Activated CD8-positive, alpha-beta T cell treated with anti-CD3 and anti-CD28 coated beads for 36 hours (primary cell): ENCODE results near the gene ELF5. TPM values are rescaled to one million over a fixed set of nuclear protein-coding genes. Genes with fewer than 3 reads are reported as not detected.

ENCODE experiments used
- ATAC-seq: fragments of 200-7000 bp; cut with Tn5 transposase; one replicate; pipeline ENCODE4 v1.10.0; 2021; ENCODE audit warnings: mild to moderate bottlenecking, moderate library complexity
- CTCF ChIA-PET: fragments of 350-600 bp; sonication (Branson Sonifier 250); formaldehyde crosslinking; loops from one replicate; lab custom pipeline; 2021; ENCODE audit warnings: antibody characterized with exemption; lab: Charles Lee
- POLR2A ChIA-PET: fragments of 350-600 bp; sonication (Branson Sonifier 250); formaldehyde crosslinking; loops from one replicate; lab custom pipeline; 2021; ENCODE audit warnings: antibody characterized with exemption; lab: Charles Lee
- DNase-seq: peaks from one replicate; pipeline ENCODE4 v3.0.0-alpha.2; 2020
- H3K27ac Mint-ChIP-seq: one replicate; pipeline ENCODE4 v1.8.0; 2021; ENCODE audit warnings: mild to moderate bottlenecking, mixed read lengths
- H3K27me3 Mint-ChIP-seq: one replicate; pipeline ENCODE4 v1.8.0; 2021; ENCODE audit warnings: mixed read lengths
- H3K36me3 Mint-ChIP-seq: one replicate; pipeline ENCODE4 v1.8.0; 2021; ENCODE audit warnings: low read depth, mixed read lengths
- H3K4me1 Mint-ChIP-seq: one replicate; pipeline ENCODE4 v1.8.0; 2021; ENCODE audit warnings: low read depth, mixed read lengths
- H3K4me3 Mint-ChIP-seq: one replicate; pipeline ENCODE4 v1.8.0; 2021; ENCODE audit warnings: mild to moderate bottlenecking, moderate library complexity, mixed read lengths
- H3K9me3 Mint-ChIP-seq: one replicate; pipeline ENCODE4 v1.8.0; 2021; ENCODE audit warnings: mixed read lengths
- CTCF ChIP-seq: fragments of 200-600 bp; IDR thresholded peaks from one replicate; pipeline ENCODE4 v1.8.0; 2022; ENCODE audit warnings: antibody characterized with exemption, mild to moderate bottlenecking
- intact Hi-C: fragments of 100-400 bp; cut with micrococcal nuclease; formaldehyde crosslinking; loops from one replicate; pipeline ENCODE4 v1.10.0; 2022
- total RNA-seq, 2 experiments: library from RNA; stranded (reverse); gene quantifications; one replicate each; pipeline ENCODE4 v1.2.3, GENCODE V29; 2021

ELF5 gene
- not detected for total RNA-seq

GRCh38 chr11:34513682-34514449, at the start of gene ELF5:
TSS of gene ELF5 (minus strand) at chr11:34513794. CDS start at chr11:34505749, 8,045 bp downstream.
- ATAC-seq (no peak), DNase-seq (no peak)
- Mint-ChIP-seq H3K9me3 (no peaks in the 10 kb centered on the region), H3K27me3 (peaks cover 1% of the 10 kb centered on the region), H3K27ac (no peak within 1 kb of the TSS), H3K36me3 (no peaks in the 10 kb centered on the region), H3K4me1 (no peaks in the 10 kb centered on the region), H3K4me3 (no peak within 1 kb of the TSS)
- no peak for TF ChIP-seq CTCF
- ChIA-PET POLR2A (no interaction called here), CTCF (interaction anchor here (0.9 to 2.1 kb wide), 15 partner anchors 10 to 971 kb away, joined by 3 to 20 read pairs (median 5); no protein-coding TSS in a partner anchor)
- intact Hi-C loops, result no loop called here

- H3K4me3 Mint-ChIP-seq, result no peak overlapping the region
- no peak for ATAC-seq
- CTCF ChIA-PET, result interaction anchor here (1.2 kb wide), 1 partner anchor 329 kb away, joined by 3 read pairs; no protein-coding TSS in a partner anchor
- H3K27me3 Mint-ChIP-seq, result peaks cover 24% of the 10 kb centered on the region
- POLR2A ChIA-PET, result interaction anchor here (1.2 kb wide), 1 partner anchor 247 kb away, joined by 3 read pairs; no protein-coding TSS in a partner anchor
- TF ChIP-seq CTCF, result no peak
- no peaks in the 10 kb centered on the region for H3K4me1 Mint-ChIP-seq
- DNase-seq, result no peak
- H3K27ac Mint-ChIP-seq, result no peak overlapping the region
- no peaks in the 10 kb centered on the region for H3K9me3 Mint-ChIP-seq
- H3K36me3 Mint-ChIP-seq, result no peaks in the 10 kb centered on the region
- intact Hi-C loops, result no loop called here
These were observed 49.4 kb upstream of the ELF5 start for GRCh38 chr11:34562976-34563375.

- Mint-ChIP-seq H3K27ac (no peak overlapping the region), H3K36me3 (no peaks in the 10 kb centered on the region), H3K9me3 (no peaks in the 10 kb centered on the region), H3K27me3 (peaks cover 30% of the 10 kb centered on the region), H3K4me1 (no peaks in the 10 kb centered on the region), H3K4me3 (no peak overlapping the region)
- intact Hi-C loops, result no loop called here
- no peak for DNase-seq
- ChIA-PET POLR2A (no interaction called here), CTCF (interaction anchor here (1.3 kb wide), 1 partner anchor 26 kb away, joined by 6 read pairs; no protein-coding TSS in a partner anchor)
- no peak for TF ChIP-seq CTCF
- no peak for ATAC-seq
These were observed 46.9 kb upstream of the ELF5 start for GRCh38 chr11:34560511-34560910.

GRCh38 chr11:34558673-34559072, 45.1 kb upstream of the ELF5 start:
- ATAC-seq, result no peak
- Mint-ChIP-seq H3K4me3 (no peak overlapping the region), H3K36me3 (no peaks in the 10 kb centered on the region), H3K4me1 (no peaks in the 10 kb centered on the region), H3K27ac (no peak overlapping the region), H3K27me3 (peaks cover 32% of the 10 kb centered on the region), H3K9me3 (no peaks in the 10 kb centered on the region)
- ChIA-PET POLR2A (interaction anchor here (0.6 kb wide), 1 partner anchor 33 kb away, joined by 3 read pairs; no protein-coding TSS in a partner anchor), CTCF (interaction anchor here (1.0 kb wide), 1 partner anchor 8 kb away, joined by 3 read pairs; no protein-coding TSS in a partner anchor)
- DNase-seq, result no peak
- no peak for TF ChIP-seq CTCF
- intact Hi-C loops, result no loop called here

GRCh38 chr11:34558211-34558610, 44.6 kb upstream of the ELF5 start:
- peaks cover 31% of the 10 kb centered on the region for H3K27me3 Mint-ChIP-seq
- POLR2A ChIA-PET, result no interaction called here
- intact Hi-C loops, result no loop called here
- H3K27ac Mint-ChIP-seq, result no peak overlapping the region
- CTCF ChIA-PET, result interaction anchor here (1.0 to 1.2 kb wide), 2 partner anchors 8 to 272 kb away, joined by 3 read pairs; no protein-coding TSS in a partner anchor
- no peak for TF ChIP-seq CTCF
- no peaks in the 10 kb centered on the region for H3K9me3 Mint-ChIP-seq
- no peak overlapping the region for H3K4me3 Mint-ChIP-seq
- no peaks in the 10 kb centered on the region for H3K36me3 Mint-ChIP-seq
- ATAC-seq (no peak), DNase-seq (no peak)
- H3K4me1 Mint-ChIP-seq, result no peaks in the 10 kb centered on the region
